ENCODE results near the gene PCNT. TPM values are rescaled to one million over a fixed set of nuclear protein-coding genes. Genes with fewer than 3 reads are reported as not detected.

PCNT gene
- total RNA-seq, 4 donors from 2014 or later: 30.3 to 44.0 (median 33.3) TPM

DNA sequence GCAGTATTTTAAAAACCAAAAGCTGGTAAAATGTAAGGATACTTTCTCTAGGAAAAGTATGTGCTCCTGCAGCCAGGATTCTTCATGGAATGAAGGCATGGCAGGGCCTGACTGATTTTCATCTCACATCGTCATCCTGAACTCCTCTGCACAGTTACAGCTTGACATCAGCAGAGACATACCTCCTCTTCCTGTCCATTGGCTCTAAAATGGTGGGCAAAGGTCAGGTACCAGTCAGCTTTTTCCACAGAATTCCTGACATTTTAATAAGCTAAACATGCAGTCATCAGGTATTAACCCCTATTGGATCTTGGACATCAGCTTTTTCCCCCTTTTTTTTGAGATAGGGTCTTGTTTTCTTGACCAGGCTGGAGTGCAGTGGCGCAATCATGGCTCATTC, 5.8 kb downstream of the PCNT start:
- 92 to 96% methylated on average over 2 of the region's 2 CpGs for WGBS, 2 donors
- no peak for DNase-seq (ENCODE audit: low spot score in 2 of 2)
- TF ChIP-seq, protein P1, sequence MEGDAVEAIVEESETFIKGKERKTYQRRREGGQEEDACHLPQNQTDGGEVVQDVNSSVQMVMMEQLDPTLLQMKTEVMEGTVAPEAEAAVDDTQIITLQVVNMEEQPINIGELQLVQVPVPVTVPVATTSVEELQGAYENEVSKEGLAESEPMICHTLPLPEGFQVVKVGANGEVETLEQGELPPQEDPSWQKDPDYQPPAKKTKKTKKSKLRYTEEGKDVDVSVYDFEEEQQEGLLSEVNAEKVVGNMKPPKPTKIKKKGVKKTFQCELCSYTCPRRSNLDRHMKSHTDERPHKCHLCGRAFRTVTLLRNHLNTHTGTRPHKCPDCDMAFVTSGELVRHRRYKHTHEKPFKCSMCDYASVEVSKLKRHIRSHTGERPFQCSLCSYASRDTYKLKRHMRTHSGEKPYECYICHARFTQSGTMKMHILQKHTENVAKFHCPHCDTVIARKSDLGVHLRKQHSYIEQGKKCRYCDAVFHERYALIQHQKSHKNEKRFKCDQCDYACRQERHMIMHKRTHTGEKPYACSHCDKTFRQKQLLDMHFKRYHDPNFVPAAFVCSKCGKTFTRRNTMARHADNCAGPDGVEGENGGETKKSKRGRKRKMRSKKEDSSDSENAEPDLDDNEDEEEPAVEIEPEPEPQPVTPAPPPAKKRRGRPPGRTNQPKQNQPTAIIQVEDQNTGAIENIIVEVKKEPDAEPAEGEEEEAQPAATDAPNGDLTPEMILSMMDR (IDR thresholded peaks at IDR 0.05): no peak
- no peak for TF ChIP-seq POLR2A (IDR thresholded peaks at IDR 0.05)
- intact Hi-C loops (cut with DNase I; ENCODE audit: low total_unique reads): no loop called here
- no peak overlapping the region for H3K4me3 ChIP-seq (ENCODE audit: low read depth, poor library complexity, severe bottlenecking)

DNA sequence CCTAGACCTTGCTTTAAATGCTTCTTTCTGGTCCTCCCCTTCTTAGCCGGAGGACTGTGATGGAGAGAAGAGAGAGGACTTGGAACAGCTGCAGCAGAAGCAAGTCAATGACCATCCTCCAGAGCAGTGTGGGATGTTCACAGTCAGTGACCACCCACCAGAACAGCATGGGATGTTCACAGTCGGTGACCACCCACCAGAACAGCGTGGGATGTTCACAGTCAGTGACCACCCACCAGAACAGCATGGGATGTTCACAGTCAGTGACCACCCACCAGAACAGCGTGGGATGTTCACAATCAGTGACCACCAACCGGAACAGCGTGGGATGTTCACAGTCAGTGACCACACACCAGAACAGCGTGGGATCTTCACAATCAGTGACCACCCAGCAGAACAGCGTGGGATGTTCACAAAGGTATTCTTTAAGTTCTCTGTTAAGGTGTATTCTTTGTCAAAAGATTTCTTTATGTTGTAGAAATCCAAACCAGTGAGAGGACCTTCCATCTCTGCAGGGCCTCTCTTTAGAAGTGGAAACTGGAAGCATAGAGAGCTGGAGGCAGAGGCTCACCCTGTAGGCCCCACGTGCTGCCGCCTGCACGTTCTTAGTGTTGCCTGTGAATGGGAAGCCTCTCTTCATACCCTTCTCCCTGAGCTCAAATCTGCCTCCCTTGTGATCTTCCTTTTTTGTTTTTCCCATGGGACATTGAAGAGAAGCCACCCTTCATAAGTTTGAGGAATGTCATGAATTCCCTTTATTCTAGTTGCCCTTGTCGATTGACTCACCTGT, 10.6 kb downstream of the PCNT start:
- intact Hi-C loops (cut with DNase I; ENCODE audit: low total_unique reads): loop anchor here (5.0 kb wide), 1 partner anchor 1447 kb away; no protein-coding TSS in a partner anchor
- DNase-seq (ENCODE audit: low spot score in 2 of 2): no peak
- TF ChIP-seq, protein P1 (IDR thresholded peaks at IDR 0.05): no peak
- TF ChIP-seq POLR2A (IDR thresholded peaks at IDR 0.05): no peak
- 93% methylated on average over 12 of the region's 12 CpGs for WGBS, 2 donors
- no peak overlapping the region for H3K4me3 ChIP-seq (ENCODE audit: low read depth, poor library complexity, severe bottlenecking)

DNA sequence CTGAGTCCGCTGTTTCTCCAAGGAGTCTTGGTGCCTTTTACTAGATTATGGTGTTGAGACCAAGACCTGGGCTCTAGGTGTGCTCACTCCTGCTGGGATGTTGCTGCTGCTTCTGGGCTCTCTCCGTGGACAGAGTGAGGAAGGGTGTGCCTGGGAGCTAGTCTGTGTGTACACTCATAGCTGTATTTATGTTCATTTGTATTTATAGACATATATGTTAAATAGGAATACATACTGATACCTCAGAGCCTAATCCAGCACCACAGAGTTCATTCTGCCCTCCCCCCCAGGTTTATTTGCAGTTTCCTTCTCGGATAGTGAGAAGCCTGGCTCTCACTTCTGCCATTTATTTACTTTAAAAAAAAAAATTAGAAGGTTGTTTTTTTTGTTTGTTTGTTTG, 12.6 kb downstream of the PCNT start:
- TF ChIP-seq, protein P1 (IDR thresholded peaks at IDR 0.05): no peak
- no peak for TF ChIP-seq POLR2A (IDR thresholded peaks at IDR 0.05)
- DNase-seq (ENCODE audit: low spot score in 2 of 2): no peak
- WGBS, 2 donors: 95 to 97% methylated on average over 3 of the region's 3 CpGs
- intact Hi-C loops (cut with DNase I; ENCODE audit: low total_unique reads): loop anchor here (5.0 kb wide), 1 partner anchor 1449 kb away; no protein-coding TSS in a partner anchor
- H3K4me3 ChIP-seq (ENCODE audit: low read depth, poor library complexity, severe bottlenecking): no peak overlapping the region

DNA sequence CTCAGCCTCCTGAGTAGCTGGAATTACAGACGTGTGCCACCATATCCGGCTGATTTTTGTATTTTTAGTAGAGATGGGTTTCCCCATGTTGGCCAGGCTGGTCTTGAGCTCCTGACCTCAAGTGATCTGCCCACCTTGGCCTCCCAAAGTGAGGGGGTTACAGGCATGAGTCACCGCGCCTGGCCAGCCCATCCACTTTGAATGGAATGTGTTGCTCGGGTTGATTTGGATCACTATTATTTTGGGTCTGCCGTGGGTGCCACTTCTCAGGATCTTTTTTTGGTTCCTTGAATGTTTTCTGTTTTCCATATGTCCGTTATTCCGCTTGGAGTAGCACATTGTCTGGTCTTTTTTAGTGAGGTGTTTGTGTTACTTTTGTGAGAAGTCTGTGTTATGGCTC, 17.0 kb downstream of the PCNT start:
- 89 to 94% methylated on average over 8 of the region's 8 CpGs for WGBS, 2 donors
- DNase-seq (ENCODE audit: low spot score in 2 of 2): no peak
- H3K4me3 ChIP-seq (ENCODE audit: low read depth, poor library complexity, severe bottlenecking): no peak overlapping the region
- intact Hi-C loops (cut with DNase I; ENCODE audit: low total_unique reads): no loop called here
- TF ChIP-seq, protein P1 (IDR thresholded peaks at IDR 0.05): no peak
- TF ChIP-seq POLR2A (IDR thresholded peaks at IDR 0.05): no peak

DNA sequence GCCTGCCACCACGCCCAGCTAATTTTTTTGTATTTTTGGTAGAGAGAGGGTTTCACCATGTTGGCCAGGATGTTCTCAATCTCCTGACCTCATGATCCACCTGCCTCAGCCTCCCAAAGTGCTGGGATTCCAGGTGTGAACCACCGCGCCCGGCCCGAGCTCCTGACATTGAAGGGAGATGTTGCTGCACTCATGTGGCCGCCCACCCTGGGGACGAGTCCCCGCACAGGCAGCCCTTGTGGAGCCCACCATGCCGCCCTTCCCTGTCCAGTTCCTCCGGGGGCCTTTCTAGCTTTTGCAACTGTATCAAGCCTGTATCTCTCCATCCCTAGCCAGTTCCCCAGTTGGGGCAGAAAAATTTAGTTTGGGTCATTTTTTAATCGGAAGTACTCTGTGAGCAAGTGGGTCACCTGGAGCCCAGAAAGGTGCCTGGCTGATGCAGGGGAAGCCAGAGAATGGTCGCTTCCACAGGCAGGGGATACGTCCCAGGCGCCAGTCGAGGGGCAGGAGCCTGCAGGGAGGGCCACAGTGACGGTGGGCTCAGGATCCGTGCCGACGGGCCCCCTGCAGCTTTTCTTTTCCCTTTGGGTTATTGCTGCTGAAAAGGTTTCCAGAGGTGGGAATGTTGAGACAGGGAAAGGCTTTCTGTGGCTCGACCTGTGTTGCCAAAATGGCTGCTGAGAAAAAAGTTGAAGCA, 20.4 kb downstream of the PCNT start:
- 94 to 95% methylated on average over 20 of the region's 20 CpGs for WGBS, 2 donors
- TF ChIP-seq, protein P1 (IDR thresholded peaks at IDR 0.05): no peak
- TF ChIP-seq POLR2A (IDR thresholded peaks at IDR 0.05): no peak
- DNase-seq (ENCODE audit: low spot score in 2 of 2): no peak
- intact Hi-C loops (cut with DNase I; ENCODE audit: low total_unique reads): no loop called here
- no peak overlapping the region for H3K4me3 ChIP-seq (ENCODE audit: low read depth, poor library complexity, severe bottlenecking)

Measured in lower leg skin (tissue), 4 donors.